ENCODE measurements around the gene LARP4B. TPM values are rescaled to one million over a fixed set of nuclear protein-coding genes. Genes with fewer than 3 reads are reported as not detected.

The LARP4B gene
- polyA plus RNA-seq, 1 of the 3 experiments (the other 2 are of a cell fraction) = 23.3 TPM

DNA sequence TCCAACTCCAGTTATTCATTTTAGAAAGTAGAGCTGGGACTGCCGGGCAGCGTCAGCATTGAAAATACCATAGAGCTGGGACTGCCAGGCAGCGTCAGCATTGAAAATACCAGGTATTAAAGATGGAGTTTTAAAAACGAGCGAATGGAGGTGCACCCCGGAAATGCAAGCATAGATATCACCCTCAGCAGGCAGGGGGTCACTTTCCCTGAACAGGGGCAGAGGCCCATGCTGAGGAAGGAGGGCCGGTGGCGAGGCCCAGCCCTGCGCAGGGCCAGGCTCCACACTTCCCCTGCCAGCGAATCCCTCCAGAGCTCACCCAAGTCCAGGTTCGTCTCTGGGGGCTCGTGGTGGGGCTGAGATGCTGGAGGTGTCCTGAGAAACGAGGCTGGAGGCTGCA lies 157.3 kb downstream of the LARP4B start:
- no peaks in the 10 kb centered on the region for H3F3A ChIP-seq (replicated peaks; ENCODE audit: insufficient read depth)
- no peak overlapping the region for H3K9ac ChIP-seq
- no peak overlapping the region for H3K4me2 ChIP-seq
- no peaks in the 10 kb centered on the region for H3K36me3 ChIP-seq (replicated peaks in 1 of 2; ENCODE audit: control insufficient read depth in 1 of 2, insufficient read depth in 2 of 2, low read length in 1 of 2)
- TF ChIP-seq, protein P1, sequence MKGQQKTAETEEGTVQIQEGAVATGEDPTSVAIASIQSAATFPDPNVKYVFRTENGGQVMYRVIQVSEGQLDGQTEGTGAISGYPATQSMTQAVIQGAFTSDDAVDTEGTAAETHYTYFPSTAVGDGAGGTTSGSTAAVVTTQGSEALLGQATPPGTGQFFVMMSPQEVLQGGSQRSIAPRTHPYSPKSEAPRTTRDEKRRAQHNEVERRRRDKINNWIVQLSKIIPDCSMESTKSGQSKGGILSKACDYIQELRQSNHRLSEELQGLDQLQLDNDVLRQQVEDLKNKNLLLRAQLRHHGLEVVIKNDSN (IDR thresholded peaks at IDR 0.05; ENCODE audit: borderline replicate concordance, low read depth) = no peak
- TF ChIP-seq, protein P2, sequence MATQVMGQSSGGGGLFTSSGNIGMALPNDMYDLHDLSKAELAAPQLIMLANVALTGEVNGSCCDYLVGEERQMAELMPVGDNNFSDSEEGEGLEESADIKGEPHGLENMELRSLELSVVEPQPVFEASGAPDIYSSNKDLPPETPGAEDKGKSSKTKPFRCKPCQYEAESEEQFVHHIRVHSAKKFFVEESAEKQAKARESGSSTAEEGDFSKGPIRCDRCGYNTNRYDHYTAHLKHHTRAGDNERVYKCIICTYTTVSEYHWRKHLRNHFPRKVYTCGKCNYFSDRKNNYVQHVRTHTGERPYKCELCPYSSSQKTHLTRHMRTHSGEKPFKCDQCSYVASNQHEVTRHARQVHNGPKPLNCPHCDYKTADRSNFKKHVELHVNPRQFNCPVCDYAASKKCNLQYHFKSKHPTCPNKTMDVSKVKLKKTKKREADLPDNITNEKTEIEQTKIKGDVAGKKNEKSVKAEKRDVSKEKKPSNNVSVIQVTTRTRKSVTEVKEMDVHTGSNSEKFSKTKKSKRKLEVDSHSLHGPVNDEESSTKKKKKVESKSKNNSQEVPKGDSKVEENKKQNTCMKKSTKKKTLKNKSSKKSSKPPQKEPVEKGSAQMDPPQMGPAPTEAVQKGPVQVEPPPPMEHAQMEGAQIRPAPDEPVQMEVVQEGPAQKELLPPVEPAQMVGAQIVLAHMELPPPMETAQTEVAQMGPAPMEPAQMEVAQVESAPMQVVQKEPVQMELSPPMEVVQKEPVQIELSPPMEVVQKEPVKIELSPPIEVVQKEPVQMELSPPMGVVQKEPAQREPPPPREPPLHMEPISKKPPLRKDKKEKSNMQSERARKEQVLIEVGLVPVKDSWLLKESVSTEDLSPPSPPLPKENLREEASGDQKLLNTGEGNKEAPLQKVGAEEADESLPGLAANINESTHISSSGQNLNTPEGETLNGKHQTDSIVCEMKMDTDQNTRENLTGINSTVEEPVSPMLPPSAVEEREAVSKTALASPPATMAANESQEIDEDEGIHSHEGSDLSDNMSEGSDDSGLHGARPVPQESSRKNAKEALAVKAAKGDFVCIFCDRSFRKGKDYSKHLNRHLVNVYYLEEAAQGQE (IDR thresholded peaks at IDR 0.05; ENCODE audit: low read depth, low read length) = no peak
- TF ChIP-seq CHD2 (IDR thresholded peaks at IDR 0.05; ENCODE audit: low read length, partially characterized antibody) (no peak), NFIC (IDR thresholded peaks at IDR 0.05; ENCODE audit: borderline replicate concordance) (no peak), POLR2AphosphoS5 (IDR thresholded peaks at IDR 0.05; ENCODE audit: low read depth, low read length) (no peak), MXI1 (IDR thresholded peaks at IDR 0.05; ENCODE audit: low read depth, low read length) (no peak), FOSL2 (IDR thresholded peaks at IDR 0.05; ENCODE audit: borderline replicate concordance, low read depth) (no peak)
- no peaks in the 10 kb centered on the region for H3K79me2 ChIP-seq (ENCODE audit: insufficient read depth)
- H2AFZ ChIP-seq (ENCODE audit: low read depth) = no peak overlapping the region
- no peaks in the 10 kb centered on the region for H3K27me3 ChIP-seq (ENCODE audit: insufficient read depth)
- H3K4me3 ChIP-seq (ENCODE audit: low read depth in 2 of 2, low read length in 1 of 2) = no peak overlapping the region
- peaks cover 4 to 5% of the 10 kb centered on the region in 2 experiments; a peak in 2 of 4 replicates for H3K4me1 ChIP-seq (ENCODE audit: control insufficient read depth in 1 of 2, insufficient read depth in 2 of 2, low read depth in 1 of 2, low read length in 1 of 2)
- H3K9me2 ChIP-seq = no peaks in the 10 kb centered on the region
- no peaks in the 10 kb centered on the region for H4K20me1 ChIP-seq (ENCODE audit: insufficient read depth)
- POLR2A ChIA-PET = no interaction called here
- 82% methylated on average over 12 of the region's 13 CpGs for WGBS (ENCODE audit: low lambda C conversion rate)
- CTCF ChIA-PET = no interaction called here
- H3K9me3 ChIP-seq = no peaks in the 10 kb centered on the region
- H3K27ac ChIP-seq (ENCODE audit: low read depth in 2 of 2, low read length in 1 of 2) = no peak overlapping the region
- DNase-seq = no peak

DNA sequence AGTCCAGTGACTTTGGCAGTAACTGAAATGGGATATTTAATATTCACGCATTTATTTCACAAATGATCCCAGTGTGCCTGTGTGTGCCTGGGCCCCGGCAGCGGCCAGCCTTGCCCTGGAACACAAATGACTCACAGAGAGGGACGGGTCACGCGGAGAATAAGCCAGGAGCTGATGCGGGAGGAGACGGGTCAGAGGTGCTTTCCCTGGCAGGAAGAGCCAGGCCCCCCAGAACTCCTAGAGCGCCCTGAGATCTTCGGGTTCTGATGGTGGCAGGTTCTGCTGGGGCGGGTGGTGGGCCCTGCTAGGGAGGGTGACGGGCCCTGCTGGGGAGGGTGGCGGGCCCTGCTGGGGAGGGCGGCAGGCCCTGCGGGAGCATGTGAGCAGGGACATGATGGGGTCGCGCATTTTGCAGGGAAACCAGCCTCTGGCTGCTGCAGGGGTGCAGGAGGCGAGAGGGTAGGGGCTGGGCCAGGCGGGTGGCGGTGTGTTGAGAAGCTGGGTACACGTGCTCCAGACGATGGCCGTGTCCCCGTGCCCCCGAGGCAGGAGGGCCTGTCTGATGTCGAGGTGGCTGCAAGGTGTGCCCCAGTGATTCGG lies 157.8 kb downstream of the LARP4B start:
- 82% methylated on average over 21 of the region's 27 CpGs for WGBS (ENCODE audit: low lambda C conversion rate)
- Histone ChIP-seq H2AFZ (ENCODE audit: low read depth) (no peak overlapping the region), H3K27me3 (ENCODE audit: insufficient read depth) (no peaks in the 10 kb centered on the region), H3K9me2 (no peaks in the 10 kb centered on the region), H4K20me1 (ENCODE audit: insufficient read depth) (no peaks in the 10 kb centered on the region), H3F3A (replicated peaks; ENCODE audit: insufficient read depth) (no peaks in the 10 kb centered on the region), H3K9ac (no peak overlapping the region), H3K4me3 (ENCODE audit: low read depth in 2 of 2, low read length in 1 of 2) (no peak overlapping the region), H3K27ac (ENCODE audit: low read depth in 2 of 2, low read length in 1 of 2) (no peak overlapping the region), H3K4me1 (ENCODE audit: control insufficient read depth in 1 of 2, insufficient read depth in 2 of 2, low read depth in 1 of 2, low read length in 1 of 2) (peaks cover 4 to 5% of the 10 kb centered on the region in 2 experiments; a peak in 2 of 4 replicates), H3K9me3 (no peaks in the 10 kb centered on the region), H3K79me2 (ENCODE audit: insufficient read depth) (no peaks in the 10 kb centered on the region), H3K4me2 (no peak overlapping the region), H3K36me3 (replicated peaks in 1 of 2; ENCODE audit: control insufficient read depth in 1 of 2, insufficient read depth in 2 of 2, low read length in 1 of 2) (no peaks in the 10 kb centered on the region)
- CTCF ChIA-PET = no interaction called here
- DNase-seq = no peak
- POLR2A ChIA-PET = no interaction called here
- TF ChIP-seq RCOR1 (IDR thresholded peaks at IDR 0.05; ENCODE audit: low read length) (no peak), YY1 (IDR thresholded peaks at IDR 0.05; ENCODE audit: low read depth) (no peak), POLR2AphosphoS5 (IDR thresholded peaks at IDR 0.05; ENCODE audit: low read depth, low read length) (no peak), MEF2A (IDR thresholded peaks at IDR 0.05; ENCODE audit: borderline replicate concordance, low read depth) (no peak), NRF1 (IDR thresholded peaks at IDR 0.05; ENCODE audit: low read depth, low read length) (no peak), SMC3 (IDR thresholded peaks at IDR 0.05; ENCODE audit: low read depth, low read length) (no peak)
- TF ChIP-seq, protein P3, sequence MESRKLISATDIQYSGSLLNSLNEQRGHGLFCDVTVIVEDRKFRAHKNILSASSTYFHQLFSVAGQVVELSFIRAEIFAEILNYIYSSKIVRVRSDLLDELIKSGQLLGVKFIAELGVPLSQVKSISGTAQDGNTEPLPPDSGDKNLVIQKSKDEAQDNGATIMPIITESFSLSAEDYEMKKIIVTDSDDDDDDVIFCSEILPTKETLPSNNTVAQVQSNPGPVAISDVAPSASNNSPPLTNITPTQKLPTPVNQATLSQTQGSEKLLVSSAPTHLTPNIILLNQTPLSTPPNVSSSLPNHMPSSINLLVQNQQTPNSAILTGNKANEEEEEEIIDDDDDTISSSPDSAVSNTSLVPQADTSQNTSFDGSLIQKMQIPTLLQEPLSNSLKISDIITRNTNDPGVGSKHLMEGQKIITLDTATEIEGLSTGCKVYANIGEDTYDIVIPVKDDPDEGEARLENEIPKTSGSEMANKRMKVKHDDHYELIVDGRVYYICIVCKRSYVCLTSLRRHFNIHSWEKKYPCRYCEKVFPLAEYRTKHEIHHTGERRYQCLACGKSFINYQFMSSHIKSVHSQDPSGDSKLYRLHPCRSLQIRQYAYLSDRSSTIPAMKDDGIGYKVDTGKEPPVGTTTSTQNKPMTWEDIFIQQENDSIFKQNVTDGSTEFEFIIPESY (IDR thresholded peaks at IDR 0.05; ENCODE audit: borderline replicate concordance, low read depth) = no peak
- TF ChIP-seq, protein P1 (IDR thresholded peaks at IDR 0.05; ENCODE audit: borderline replicate concordance, low read depth) = no peak
- TF ChIP-seq, protein P2 (IDR thresholded peaks at IDR 0.05; ENCODE audit: low read depth, low read length) = no peak
